ENCODE results near the gene UBE2Q2.

DNA sequence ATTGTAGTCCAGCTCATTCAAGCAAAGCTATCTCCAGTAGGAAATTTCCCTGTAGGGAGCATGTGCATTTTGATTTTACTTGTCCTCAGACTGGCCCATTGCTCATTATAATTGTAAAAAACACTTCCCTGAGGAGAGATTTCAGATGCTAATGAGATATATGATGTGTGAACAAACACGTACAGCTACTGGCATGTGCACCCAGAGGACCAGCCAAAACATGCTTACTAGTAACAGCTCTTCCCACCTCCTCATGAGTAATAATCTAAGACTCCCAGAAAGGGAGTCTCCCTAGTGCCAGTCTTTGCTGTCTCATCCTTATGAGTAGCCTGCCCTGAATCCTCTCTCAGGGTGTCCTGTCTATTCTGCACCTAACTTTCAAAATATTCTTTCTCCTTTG lies 103.8 kb downstream of the UBE2Q2 start:
- no peak for TF ChIP-seq POLR2A (IDR thresholded peaks at IDR 0.05; ENCODE audit: low read length)
- no peak for TF ChIP-seq FOXS1 (CRISPR knock-in tag; IDR thresholded peaks at IDR 0.05)
- TF ChIP-seq, protein P1, sequence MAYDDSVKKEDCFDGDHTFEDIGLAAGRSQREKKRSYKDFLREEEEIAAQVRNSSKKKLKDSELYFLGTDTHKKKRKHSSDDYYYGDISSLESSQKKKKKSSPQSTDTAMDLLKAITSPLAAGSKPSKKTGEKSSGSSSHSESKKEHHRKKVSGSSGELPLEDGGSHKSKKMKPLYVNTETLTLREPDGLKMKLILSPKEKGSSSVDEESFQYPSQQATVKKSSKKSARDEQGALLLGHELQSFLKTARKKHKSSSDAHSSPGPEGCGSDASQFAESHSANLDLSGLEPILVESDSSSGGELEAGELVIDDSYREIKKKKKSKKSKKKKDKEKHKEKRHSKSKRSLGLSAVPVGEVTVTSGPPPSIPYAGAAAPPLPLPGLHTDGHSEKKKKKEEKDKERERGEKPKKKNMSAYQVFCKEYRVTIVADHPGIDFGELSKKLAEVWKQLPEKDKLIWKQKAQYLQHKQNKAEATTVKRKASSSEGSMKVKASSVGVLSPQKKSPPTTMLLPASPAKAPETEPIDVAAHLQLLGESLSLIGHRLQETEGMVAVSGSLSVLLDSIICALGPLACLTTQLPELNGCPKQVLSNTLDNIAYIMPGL (CRISPR knock-in tag; IDR thresholded peaks at IDR 0.05; ENCODE audit: borderline replicate concordance), result no peak
- TF ChIP-seq, protein P2, sequence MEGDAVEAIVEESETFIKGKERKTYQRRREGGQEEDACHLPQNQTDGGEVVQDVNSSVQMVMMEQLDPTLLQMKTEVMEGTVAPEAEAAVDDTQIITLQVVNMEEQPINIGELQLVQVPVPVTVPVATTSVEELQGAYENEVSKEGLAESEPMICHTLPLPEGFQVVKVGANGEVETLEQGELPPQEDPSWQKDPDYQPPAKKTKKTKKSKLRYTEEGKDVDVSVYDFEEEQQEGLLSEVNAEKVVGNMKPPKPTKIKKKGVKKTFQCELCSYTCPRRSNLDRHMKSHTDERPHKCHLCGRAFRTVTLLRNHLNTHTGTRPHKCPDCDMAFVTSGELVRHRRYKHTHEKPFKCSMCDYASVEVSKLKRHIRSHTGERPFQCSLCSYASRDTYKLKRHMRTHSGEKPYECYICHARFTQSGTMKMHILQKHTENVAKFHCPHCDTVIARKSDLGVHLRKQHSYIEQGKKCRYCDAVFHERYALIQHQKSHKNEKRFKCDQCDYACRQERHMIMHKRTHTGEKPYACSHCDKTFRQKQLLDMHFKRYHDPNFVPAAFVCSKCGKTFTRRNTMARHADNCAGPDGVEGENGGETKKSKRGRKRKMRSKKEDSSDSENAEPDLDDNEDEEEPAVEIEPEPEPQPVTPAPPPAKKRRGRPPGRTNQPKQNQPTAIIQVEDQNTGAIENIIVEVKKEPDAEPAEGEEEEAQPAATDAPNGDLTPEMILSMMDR (IDR thresholded peaks at IDR 0.05), result no peak
- no peak for TF ChIP-seq HDAC2 (IDR thresholded peaks at IDR 0.05)
- no peak for TF ChIP-seq RNF2 (IDR thresholded peaks at IDR 0.05; ENCODE audit: borderline replicate concordance, low read depth)

Data from A549 (cell line).